Duodenal mucosa (tissue), 2 donors: Measurements from ENCODE around the gene DCAF8.

Experiments
- H3K27ac ChIP-seq: one replicate; pipeline ENCODE4 v1.7.0; 2013; ENCODE audit warnings: low read depth, low read length
- H3K27me3 ChIP-seq, 2 donors: one replicate each; pipeline ENCODE4 v1.7.0; 2013; ENCODE audit warnings: low read length in 2 of 2, control low read depth in 1 of 2; ENCODE audit not compliant: insufficient read depth in 2 of 2, control insufficient read depth in 1 of 2
- H3K36me3 ChIP-seq, 2 donors: one replicate each; pipeline ENCODE4 v1.7.0; 2013; ENCODE audit warnings: low read length in 2 of 2, control low read depth in 1 of 2; ENCODE audit not compliant: insufficient read depth in 2 of 2, control insufficient read depth in 1 of 2
- H3K4me1 ChIP-seq, 2 donors: one replicate each; pipeline ENCODE4 v1.7.0; 2013; ENCODE audit warnings: low read length in 2 of 2, control low read depth in 1 of 2; ENCODE audit not compliant: insufficient read depth in 2 of 2, control insufficient read depth in 1 of 2
- H3K4me3 ChIP-seq, 2 donors: one replicate each; pipeline ENCODE4 v1.7.0; 2013; ENCODE audit warnings: low read length in 2 of 2, low read depth in 1 of 2
- H3K9ac ChIP-seq, 2 donors: one replicate each; pipeline ENCODE4 v1.7.0; 2013; ENCODE audit warnings: low read length in 2 of 2, low read depth in 1 of 2
- H3K9me3 ChIP-seq, 2 donors: one replicate each; pipeline ENCODE4 v1.7.0; 2013; ENCODE audit warnings: low read length in 2 of 2, control low read depth in 1 of 2; ENCODE audit not compliant: control insufficient read depth in 1 of 2

Gene DCAF8

DNA sequence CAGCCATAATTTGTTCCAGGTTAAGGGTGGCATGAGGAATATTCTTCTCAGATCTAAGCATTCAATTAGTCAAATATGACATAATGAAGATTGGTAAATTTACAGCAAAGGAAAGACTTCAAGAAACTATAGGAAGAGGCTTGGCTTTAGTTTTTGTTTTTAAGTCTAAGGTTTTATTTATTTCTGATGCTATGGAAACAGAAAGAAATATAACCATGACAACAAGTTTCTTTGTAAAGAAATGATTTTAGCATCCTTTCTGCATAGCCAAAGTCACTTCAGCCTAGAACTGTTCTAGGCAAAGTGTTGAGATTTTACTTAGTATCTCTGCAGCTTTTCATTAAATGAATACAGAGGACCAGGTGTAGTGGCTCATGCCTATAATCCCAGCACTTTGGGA is 29.4 kb downstream of the DCAF8 start:
- no peak overlapping the region for H3K4me3 ChIP-seq
- no peaks in the 10 kb centered on the region for H3K9me3 ChIP-seq
- no peaks in the 10 kb centered on the region for H3K4me1 ChIP-seq
- H3K36me3 ChIP-seq: peaks cover 32 to 91% of the 10 kb centered on the region in 2 donors
- no peak overlapping the region for H3K9ac ChIP-seq
- H3K27ac ChIP-seq: no peak overlapping the region
- no peaks in the 10 kb centered on the region for H3K27me3 ChIP-seq

DNA sequence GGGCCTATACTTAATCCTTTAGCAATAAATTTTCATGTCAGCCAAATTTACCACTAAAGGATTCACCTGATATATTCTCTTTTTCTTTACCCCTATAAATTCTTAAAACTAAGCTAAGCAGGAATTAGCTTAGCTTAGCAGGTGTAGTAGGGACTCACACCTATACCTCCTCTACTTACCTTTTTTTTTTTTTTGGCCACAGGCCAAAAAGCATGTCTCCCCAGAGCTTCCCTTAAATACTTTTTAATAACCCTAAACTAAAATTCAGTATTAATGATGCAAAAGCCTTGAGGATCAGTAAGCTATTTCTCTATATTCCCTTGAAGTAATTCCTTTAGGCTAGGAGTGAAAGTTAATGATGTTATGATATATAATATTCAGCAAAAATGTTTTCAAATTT is 33.9 kb downstream of the DCAF8 start:
- no peak overlapping the region for H3K4me3 ChIP-seq
- no peak overlapping the region for H3K27ac ChIP-seq
- peaks cover 42 to 94% of the 10 kb centered on the region in 2 donors for H3K36me3 ChIP-seq
- no peaks in the 10 kb centered on the region for H3K9me3 ChIP-seq
- no peaks in the 10 kb centered on the region for H3K4me1 ChIP-seq
- H3K27me3 ChIP-seq: no peaks in the 10 kb centered on the region
- no peak overlapping the region for H3K9ac ChIP-seq

DNA sequence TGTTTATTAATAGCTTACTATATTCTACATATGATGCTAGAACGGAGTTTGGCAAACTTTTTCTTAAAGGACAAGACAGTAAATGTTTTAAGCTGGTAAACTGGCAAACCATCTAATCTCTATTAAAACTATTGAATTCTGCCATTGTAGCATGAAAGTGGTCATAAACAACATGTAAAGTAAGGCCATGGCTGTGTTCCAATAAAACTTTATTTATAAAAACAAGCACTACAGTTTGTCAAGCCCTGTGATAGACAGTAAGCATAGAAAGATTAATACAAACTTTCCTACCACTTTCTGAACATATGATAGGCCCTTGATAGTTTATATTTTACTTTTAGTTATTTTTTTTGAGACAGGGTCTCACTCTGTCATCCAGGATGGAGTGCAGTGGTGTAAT is 34.8 kb downstream of the DCAF8 start:
- H3K9ac ChIP-seq: no peak overlapping the region
- no peak overlapping the region for H3K4me3 ChIP-seq
- no peak overlapping the region for H3K27ac ChIP-seq
- H3K36me3 ChIP-seq: peaks cover 50 to 99% of the 10 kb centered on the region in 2 donors
- H3K27me3 ChIP-seq: no peaks in the 10 kb centered on the region
- H3K9me3 ChIP-seq: no peaks in the 10 kb centered on the region
- no peaks in the 10 kb centered on the region for H3K4me1 ChIP-seq

DNA sequence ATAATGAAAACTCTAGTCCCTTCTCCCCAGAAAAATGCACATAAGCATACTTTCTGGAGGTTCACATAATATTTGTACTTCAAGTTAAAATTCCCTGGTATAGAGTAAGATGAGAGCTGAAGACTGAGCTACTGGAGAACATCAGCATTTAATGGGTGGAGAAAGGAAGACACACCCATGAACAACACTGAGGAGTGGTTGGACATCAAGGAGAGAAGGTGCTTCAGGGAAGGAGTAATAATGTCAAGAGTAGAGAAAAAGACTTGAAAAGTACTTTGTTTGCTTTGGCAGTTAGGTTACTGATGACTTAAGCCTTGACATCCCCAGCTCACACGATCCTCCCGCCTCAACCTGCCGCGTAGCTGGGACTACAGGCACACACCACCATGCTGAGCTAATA is 35.3 kb downstream of the DCAF8 start:
- Histone ChIP-seq H3K4me3 (no peak overlapping the region), H3K27ac (no peak overlapping the region), H3K4me1 (no peaks in the 10 kb centered on the region), H3K36me3 (peaks cover 56 to 99% of the 10 kb centered on the region in 2 donors), H3K9ac (no peak overlapping the region), H3K27me3 (no peaks in the 10 kb centered on the region), H3K9me3 (no peaks in the 10 kb centered on the region)

DNA sequence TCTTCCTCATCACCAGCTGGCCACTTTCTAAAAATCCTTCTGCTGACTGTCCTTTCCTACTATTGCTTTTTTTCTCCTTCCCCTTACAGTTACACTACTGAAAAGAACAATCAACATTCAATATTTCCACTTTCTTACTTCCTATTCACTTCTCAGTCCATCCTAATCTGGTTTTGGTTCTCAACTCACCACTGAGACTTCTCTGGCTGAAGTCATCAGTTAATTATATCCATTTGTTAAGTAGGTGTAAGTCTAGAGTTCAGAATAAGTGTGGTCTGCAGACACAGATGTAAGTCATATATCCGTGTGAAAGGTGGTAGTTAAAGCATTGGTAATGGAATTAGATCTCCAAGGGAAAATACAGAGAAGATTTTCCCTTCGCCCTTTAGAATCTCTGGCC is 35.7 kb downstream of the DCAF8 start:
- H3K9me3 ChIP-seq: no peaks in the 10 kb centered on the region
- H3K9ac ChIP-seq: no peak overlapping the region
- H3K4me3 ChIP-seq: no peak overlapping the region
- H3K36me3 ChIP-seq: peaks cover 59 to 99% of the 10 kb centered on the region in 2 donors
- no peak overlapping the region for H3K27ac ChIP-seq
- no peaks in the 10 kb centered on the region for H3K4me1 ChIP-seq
- no peaks in the 10 kb centered on the region for H3K27me3 ChIP-seq

DNA sequence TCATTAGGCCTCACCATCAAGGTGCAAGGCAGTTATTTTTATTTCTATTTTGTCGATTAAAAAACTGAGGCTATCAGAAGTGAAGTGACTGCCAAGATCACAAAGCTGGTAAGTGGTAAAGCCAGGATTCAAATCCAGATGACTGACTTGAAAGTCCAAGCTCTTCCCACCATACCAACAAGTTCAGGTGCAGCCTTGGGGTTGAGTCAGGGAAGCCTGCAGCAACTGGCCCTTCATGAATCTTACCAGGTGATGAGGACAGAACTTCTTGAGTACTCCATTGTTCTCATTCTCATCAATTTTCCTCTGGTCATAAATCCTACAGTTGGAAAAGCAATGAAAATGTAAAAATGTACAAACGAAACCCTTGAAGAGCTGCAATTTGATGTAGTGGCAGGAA is 37.0 kb downstream of the DCAF8 start:
- Histone ChIP-seq H3K9ac (no peak overlapping the region), H3K27ac (no peak overlapping the region), H3K9me3 (no peaks in the 10 kb centered on the region), H3K27me3 (no peaks in the 10 kb centered on the region), H3K4me1 (no peaks in the 10 kb centered on the region), H3K36me3 (peaks cover 61 to 98% of the 10 kb centered on the region in 2 donors), H3K4me3 (no peak overlapping the region)

DNA sequence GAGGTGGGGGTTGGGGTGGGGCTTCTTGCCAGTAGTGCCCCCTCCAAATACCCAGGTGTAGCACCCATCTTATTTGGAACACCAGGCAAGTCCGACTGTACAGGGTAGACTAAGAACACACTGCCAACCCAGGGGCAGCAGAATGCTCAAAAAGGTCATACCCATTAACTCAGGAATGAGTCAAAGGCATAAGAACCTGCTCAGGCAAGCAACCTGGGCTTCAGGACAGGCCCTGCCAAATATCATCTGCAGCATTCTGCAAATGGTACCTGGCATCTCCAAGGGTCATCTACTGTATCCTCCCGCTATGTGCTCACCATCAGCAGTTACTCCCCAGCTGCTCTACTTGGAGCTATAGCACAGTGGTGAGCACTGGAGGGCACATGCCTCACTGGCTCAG is 37.7 kb downstream of the DCAF8 start:
- H3K4me3 ChIP-seq: no peak overlapping the region
- no peak overlapping the region for H3K27ac ChIP-seq
- no peaks in the 10 kb centered on the region for H3K27me3 ChIP-seq
- no peaks in the 10 kb centered on the region for H3K9me3 ChIP-seq
- H3K4me1 ChIP-seq: no peaks in the 10 kb centered on the region
- H3K36me3 ChIP-seq: peaks cover 59 to 97% of the 10 kb centered on the region in 2 donors
- no peak overlapping the region for H3K9ac ChIP-seq

DNA sequence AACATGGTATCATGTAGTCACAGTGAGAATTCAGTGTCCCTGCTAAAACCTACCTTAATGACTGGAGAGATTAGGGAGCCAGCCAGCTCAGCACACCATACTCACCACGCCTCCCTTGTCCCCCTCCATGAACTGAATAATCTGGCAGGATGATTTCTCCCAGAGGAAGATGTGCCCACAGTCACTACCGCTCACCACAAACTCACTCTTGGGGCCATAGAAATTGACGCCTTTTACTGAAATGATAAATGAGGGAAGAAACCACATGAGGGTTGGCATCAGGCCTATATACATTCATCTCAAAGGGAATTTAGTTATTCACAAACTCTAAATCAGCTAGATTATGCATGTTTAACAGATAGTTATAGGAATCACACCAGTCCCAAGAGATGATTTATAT is 39.8 kb downstream of the DCAF8 start:
- peaks cover 6 to 9% of the 10 kb centered on the region in 2 donors for H3K4me1 ChIP-seq
- no peak overlapping the region for H3K4me3 ChIP-seq
- H3K27ac ChIP-seq: no peak overlapping the region
- H3K27me3 ChIP-seq: no peaks in the 10 kb centered on the region
- no peaks in the 10 kb centered on the region for H3K9me3 ChIP-seq
- H3K36me3 ChIP-seq: peaks cover 61 to 98% of the 10 kb centered on the region in 2 donors
- no peak overlapping the region for H3K9ac ChIP-seq

DNA sequence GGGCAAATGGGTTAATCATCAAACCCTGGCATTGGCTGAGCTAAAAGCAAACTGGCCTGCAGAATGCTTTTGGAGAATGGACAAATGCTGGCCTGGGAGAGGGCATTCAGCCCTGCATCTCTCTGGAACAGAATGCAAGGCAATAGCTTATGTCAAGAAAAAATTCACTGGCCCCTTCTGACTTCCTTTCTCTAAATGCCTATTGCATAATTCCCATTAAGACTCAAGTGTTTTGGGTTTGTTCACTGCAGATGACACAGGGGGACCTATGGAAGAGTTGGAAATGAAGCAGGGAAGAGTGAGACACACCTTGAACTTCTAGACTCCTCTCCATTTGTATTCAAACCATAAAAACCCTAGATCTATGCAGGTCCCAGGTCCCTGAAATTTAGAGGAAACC is 41.3 kb downstream of the DCAF8 start:
- H3K4me1 ChIP-seq: peaks cover 12 to 16% of the 10 kb centered on the region in 2 donors
- H3K9me3 ChIP-seq: no peaks in the 10 kb centered on the region
- H3K4me3 ChIP-seq: no peak overlapping the region
- no peak overlapping the region for H3K27ac ChIP-seq
- H3K36me3 ChIP-seq: peaks cover 56 to 96% of the 10 kb centered on the region in 2 donors
- H3K27me3 ChIP-seq: no peaks in the 10 kb centered on the region
- no peak overlapping the region for H3K9ac ChIP-seq

DNA sequence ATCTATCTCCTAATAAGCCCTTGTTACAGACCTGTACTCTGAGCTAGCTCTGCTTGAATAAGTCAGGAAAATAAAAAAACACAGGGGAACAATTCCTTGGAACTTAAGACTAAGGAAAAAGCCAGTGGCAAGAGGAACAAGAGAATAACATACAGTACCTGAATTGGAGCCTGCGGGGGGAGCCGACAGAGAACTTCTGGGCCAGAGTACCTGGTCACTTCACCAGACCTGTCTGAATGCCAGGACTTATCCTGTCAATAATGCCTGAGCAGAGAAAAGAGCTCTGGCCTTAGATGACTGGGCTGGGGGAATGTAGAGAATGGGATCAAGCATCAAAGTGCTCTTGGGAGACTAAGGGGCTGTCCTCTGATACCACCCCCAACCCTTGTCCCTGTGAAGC is 42.0 kb downstream of the DCAF8 start:
- Histone ChIP-seq H3K27ac (no peak overlapping the region), H3K36me3 (peaks cover 64 to 96% of the 10 kb centered on the region in 2 donors), H3K4me3 (no peak overlapping the region), H3K9ac (no peak overlapping the region), H3K27me3 (no peaks in the 10 kb centered on the region), H3K9me3 (no peaks in the 10 kb centered on the region), H3K4me1 (peaks cover 12 to 16% of the 10 kb centered on the region in 2 donors)
